ENCODE data around the gene AQP7.
"Not testable (repeated sequence)": the region's sequence is repeated elsewhere in the genome, so short reads cannot be mapped to it uniquely, and the experiment has no call there.

The AQP7 gene

DNA sequence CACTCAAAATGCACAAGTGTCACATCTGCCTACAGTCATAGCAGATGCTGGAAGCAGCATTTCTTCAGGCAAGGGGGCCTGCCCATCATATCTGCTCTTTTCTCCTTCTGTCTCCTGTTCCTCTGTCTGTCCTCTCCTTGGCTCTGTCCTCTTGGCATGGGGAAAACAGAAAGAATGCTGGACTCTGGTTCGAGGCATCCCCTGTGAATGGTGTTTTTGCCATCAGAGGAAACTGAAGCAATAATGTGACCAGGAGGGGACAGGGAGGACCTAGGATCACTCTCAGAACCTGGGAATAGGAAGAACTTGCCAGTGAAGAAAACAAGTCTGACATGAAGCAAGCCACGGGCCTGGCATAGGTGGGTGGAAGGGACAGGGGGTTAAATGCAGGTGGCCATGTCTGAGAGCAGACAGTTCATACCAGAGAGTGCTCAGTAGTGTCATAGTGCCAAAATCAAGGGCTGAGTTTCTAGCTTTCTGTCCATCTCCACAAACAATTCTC, 35.3 kb downstream of the AQP7 start:
- no peak for DNase-seq

GRCh38 chr9:33364814-33365213, 37.6 kb downstream of the AQP7 start:
- DNase-seq, result not testable (repeated sequence)

- DNase-seq, result no peak
These were observed 38.2 kb downstream of the AQP7 start for GRCh38 chr9:33364127-33364526.

GRCh38 chr9:33358641-33359040, 43.7 kb downstream of the AQP7 start:
- DNase-seq, result not testable (repeated sequence)

GRCh38 chr9:33355933-33356332, 46.4 kb downstream of the AQP7 start:
- DNase-seq, result no peak

DNA sequence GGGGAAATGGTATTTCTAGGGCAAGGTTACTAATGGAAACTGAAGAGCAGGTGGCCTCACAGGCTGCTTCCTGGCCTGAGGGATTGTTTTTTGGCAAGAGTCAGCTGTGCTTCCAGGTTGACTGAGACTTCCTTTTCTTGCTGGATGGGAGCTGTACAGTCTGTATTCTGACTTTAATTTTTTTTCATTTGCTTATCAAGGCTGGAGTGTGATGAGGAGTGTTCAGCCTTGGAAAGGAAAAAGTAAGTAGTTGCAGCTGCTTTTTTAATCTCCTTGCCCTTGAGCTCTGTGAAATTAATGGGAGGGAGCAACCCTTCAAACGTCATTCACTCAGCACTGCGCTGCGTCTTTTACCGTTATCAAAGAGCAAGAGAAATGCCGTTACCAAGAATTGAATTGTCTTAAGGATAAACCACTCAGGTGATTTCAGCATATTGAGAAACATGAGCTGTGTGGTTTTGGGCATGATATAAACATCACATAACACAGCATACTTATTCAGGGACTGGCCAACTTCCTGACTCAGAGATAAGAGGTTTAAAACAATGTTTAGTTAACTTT, 47.6 kb downstream of the AQP7 start:
- DNase-seq, result no peak

GRCh38 chr9:33351547-33351946, 50.8 kb downstream of the AQP7 start:
- no peak for DNase-seq

GRCh38 chr9:33350310-33350709, 52.1 kb downstream of the AQP7 start:
- no peak for DNase-seq

GRCh38 chr9:33349743-33350142, 52.6 kb downstream of the AQP7 start:
- DNase-seq, result no peak

DNA sequence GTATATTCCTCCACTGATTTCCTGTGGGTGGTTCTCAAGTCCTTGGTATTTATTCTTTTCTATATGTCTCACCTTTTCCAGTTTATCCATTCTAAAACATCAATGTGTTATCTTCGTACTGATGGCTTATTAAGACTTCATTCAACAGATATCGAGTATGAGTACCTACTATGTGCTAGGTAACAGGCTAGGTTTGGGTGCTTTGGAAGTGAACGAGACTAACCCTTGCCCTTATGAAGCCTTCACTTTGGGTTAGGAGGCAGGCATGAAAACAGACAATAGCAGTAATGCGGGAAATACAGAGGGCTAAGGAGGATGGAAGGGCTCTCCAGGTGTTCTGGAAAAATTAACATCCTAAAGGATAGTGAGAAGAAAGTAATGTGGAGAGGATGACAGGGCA, 53.4 kb downstream of the AQP7 start:
- no peak for DNase-seq

DNA sequence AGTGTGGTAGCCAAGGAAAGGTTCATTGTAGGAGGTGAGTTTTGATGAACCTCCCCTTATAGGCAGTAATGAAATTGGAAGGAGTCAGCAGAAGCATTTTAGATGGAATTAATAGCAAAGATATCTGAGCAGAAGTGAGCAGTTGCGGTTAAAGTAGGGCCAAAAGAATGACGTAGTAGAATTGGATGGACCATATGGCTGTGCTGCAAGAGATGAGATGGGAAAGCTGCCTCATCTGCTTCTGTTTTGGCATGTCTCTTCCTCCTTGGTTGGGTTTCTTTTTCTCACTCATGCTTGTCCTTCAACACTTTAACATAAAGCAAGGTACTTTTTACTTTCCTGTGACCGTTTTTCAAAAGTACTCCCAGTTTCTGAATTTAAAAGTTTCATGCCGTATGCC, 55.8 kb downstream of the AQP7 start:
- DNase-seq, result no peak

- no peak for DNase-seq
These were observed 58.2 kb downstream of the AQP7 start for GRCh38 chr9:33344145-33344544.

GRCh38 chr9:33341182-33341581, 61.2 kb downstream of the AQP7 start:
- no peak for DNase-seq

GRCh38 chr9:33340186-33340585, 62.2 kb downstream of the AQP7 start:
- DNase-seq, result no peak

Measured in NCI-H2029 treated with DMSO at 0.1 percent for 48 hours (cell line).